ENCODE results near the gene ANKDD1A.

DNA sequence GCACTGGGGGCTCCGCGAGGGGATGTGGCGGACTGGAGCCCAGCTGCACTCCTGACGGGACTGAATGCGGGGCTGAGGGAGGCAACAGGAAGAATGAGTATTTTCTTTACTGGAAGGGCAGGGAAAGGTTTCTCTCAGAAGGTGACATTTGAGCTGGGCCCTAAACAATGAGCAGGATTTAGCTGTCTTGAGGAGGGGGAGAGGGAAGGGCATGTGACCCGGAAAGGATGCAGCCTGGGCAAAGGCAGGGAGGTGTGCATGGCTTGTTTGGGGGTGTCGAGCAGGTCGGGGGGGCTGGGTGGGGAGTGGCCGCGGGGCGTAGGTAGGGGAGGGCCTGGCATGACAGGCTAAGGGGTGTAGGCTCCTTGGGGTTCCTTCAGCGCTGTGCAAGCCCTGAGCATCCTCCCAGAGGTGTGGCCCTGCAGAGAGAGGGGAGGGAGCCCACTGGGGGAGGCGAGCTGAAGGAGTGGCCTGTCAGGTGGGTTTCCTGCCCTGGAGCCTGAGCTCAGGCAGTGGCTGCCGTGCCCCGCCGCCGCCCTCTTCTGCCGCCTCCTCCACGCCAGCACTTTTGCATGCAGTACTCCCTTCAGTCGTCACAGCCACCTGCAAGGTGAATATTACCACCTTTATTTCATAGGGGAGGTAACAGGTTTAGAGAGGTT, 17.2 kb upstream of the ANKDD1A start:
- TF ChIP-seq, protein P1, sequence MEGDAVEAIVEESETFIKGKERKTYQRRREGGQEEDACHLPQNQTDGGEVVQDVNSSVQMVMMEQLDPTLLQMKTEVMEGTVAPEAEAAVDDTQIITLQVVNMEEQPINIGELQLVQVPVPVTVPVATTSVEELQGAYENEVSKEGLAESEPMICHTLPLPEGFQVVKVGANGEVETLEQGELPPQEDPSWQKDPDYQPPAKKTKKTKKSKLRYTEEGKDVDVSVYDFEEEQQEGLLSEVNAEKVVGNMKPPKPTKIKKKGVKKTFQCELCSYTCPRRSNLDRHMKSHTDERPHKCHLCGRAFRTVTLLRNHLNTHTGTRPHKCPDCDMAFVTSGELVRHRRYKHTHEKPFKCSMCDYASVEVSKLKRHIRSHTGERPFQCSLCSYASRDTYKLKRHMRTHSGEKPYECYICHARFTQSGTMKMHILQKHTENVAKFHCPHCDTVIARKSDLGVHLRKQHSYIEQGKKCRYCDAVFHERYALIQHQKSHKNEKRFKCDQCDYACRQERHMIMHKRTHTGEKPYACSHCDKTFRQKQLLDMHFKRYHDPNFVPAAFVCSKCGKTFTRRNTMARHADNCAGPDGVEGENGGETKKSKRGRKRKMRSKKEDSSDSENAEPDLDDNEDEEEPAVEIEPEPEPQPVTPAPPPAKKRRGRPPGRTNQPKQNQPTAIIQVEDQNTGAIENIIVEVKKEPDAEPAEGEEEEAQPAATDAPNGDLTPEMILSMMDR (IDR thresholded peaks at IDR 0.05), result no peak
- no peak for TF ChIP-seq POLR2A (IDR thresholded peaks at IDR 0.05)
- TF ChIP-seq POLR2AphosphoS5 (IDR thresholded peaks at IDR 0.05), result no peak
- TF ChIP-seq EP300 (IDR thresholded peaks at IDR 0.05), result no peak
